Measurements from ENCODE around the gene FCHSD1. TPM values are rescaled to one million over a fixed set of nuclear protein-coding genes. Genes with fewer than 3 reads are reported as not detected.

The FCHSD1 gene
- 8.5 and 11.1 TPM in 2 replicates for total RNA-seq (2014; rRNA removed; shearing (Covaris generic))

DNA sequence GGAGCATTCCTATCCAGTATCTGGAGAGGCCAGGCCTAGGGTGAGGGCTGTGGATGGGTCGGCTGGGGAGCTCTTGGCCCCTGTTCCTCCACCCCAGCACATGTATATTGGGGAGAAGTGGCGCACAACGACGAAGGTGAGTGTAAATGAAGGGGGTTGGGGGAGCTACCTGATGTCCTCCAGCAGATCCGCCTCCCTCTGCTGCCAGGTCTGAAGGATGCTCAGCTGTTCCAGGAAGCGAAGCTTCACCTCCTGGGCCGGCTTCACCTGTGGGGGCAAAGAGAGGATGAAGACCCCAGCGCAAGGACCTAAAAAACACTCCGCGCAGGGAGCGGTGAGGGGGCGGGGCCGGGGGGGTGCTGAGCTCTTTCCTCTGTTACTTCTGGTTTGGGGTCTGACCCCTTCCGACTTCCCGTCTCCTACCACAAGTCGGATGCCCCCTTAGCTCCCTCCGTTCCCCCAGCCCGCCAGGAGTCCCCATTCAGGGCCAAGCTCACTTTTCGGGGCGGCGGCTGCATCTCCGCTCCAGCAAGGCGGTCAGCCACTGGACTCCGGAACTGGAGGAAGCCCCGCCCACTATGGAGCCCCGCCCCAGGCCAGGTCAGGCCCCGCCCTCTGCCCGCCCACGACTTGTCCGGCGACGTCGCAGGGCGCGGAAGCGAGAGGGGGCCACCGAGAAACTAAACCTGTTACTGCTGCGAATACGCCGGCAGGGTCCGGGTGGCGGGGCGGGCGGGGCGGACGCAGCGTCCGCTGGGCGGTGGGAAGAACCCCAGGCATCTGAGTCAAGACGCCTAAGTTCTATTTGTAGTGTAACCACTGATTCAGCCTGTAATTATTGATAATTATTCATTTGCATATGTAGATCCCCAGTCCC, at the start of gene FCHSD1:
Gene FCHSD1 (minus strand): TSS at position 568 of the 877 bp plus-strand sequence. CDS start 50 bp downstream, at position 518.
- DNase-seq (ENCODE audit: low read depth) = peak; percentile 74

DNA sequence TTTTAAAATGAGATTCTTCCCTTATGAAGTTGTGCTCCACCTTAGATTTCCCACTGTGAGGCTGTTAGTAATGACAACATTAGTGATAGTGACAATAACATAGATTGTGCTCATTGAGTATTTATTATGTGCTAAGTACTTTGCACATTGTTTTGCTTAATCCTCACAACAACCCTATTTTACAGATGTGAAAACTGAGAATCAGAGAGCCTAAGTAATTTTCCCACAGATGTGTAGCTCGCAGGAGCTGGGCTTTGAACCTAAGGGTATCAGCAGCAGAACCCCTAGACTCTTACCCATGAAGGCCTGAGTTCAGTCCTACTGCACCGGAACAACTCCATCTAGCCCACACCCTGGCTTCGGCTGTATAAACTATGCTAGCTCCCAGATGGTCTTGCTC, 46.4 kb upstream of the FCHSD1 start:
- DNase-seq (ENCODE audit: low read depth) = no peak

- DNase-seq (ENCODE audit: low read depth) = no peak
These were observed 45.2 kb upstream of the FCHSD1 start for GRCh38 chr5:141696431-141696830.

GRCh38 chr5:141695627-141696215, 44.5 kb upstream of the FCHSD1 start:
- DNase-seq (ENCODE audit: low read depth) = peak; percentile 83

DNA sequence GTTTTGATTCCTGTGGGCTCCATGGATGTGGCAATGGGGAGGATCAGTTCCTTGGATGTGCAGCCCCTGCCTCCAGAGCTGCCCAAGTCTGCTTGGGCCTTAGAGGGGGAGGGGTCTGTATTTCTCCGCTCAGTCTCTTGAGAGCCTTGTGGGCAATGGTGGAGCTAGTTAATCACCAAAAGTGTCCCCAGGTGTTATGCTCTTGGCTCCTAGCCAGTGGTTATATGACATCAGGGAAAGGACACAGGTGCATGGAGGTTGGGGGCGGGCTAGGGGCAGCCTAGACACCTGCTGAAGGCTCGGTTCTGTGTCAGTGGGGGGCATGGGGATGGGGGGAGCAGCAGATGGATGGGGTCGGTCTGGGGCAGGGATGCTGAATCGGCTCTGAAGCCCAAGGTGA, 43.3 kb upstream of the FCHSD1 start:
- no peak for DNase-seq (ENCODE audit: low read depth)

DNA sequence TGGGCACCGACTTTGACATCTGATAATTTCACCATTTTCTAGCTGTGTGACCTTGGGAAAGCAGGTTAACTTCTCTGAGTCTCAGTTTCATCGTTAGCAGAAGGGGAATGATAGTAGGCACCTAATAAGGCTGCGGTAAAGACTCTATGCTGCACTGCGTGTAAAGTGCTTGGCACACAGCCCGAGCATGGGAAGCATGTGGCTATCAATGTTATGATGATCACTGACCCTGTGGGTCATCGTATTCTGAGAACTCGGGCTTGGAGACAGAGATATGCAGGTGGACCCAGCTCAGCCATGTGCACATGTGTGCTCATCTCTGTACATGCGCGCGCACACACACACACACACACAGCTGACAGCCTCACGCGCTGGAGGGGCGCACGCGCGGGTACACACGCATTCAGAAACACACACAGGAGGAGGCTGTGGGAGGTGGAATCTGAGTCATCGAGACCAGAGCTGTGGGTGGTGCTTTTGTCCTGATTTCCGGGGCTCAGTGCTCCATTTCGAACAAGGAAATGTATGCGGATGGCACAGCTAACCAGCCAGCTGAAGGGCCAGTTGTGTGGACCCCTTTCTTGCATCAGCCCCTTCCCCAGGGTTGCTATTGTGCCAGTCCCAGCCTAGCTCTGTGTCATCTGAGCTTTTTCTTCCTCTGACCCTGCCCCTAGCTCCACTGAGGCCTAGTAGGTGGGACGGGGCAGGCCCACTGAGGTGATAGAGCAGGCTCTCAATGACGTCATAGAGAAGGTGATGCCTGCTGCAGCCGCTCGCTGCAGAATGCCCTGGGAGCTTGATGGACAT, 41.9 kb upstream of the FCHSD1 start:
- DNase-seq (ENCODE audit: low read depth) = peak; percentile 69

DNA sequence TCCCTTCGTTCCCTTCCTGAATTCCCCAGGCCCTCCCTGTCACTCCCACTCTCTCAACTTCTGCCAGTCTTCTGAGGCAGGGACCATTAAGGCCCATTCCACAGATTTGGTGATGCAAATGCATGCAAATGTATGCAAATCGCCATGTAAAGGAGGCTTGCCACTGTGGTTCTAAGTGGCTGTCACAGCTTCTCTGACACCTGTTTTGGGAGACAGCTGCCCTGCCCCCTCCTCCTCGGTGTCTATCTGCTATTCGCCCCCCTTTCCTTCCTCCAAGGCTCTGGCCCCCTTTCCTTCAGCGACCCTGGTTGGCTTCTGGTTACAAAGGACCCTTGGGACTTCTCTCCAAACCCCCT, 41.3 kb upstream of the FCHSD1 start:
- DNase-seq (ENCODE audit: low read depth) = no peak

DNA sequence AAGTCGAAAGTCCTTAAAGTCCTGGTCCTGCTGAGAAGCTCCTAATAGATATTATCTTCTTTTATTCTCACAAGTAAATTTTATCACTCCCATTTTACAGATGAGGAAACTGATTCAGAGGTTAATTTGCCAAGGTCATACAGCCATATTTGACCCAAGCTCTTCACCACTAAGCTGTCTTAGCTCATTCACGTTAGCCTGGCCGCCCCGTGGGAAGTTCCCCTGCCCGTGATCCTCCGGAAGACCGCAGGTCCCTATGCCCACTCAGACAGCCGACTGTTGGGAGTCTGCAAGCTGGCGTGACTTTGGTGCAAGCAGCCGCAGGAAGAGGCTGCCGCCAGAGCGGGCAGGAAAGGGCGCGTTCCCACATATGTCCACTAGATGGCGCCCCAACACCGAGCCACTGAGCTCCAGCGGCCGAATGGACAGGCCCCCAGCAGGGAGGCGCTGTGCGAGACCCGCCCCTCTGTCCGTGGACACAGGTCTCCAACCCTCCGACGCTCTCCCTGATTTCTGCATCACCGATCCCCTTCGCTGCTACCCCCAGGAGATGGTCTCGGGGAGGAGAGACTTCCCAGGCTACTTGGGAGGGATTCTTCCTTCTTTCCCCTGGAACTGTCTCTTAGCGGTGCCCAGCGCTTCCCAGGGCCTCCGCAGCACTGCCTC, 40.8 kb upstream of the FCHSD1 start:
- peak; percentile 68 for DNase-seq (ENCODE audit: low read depth)

DNA sequence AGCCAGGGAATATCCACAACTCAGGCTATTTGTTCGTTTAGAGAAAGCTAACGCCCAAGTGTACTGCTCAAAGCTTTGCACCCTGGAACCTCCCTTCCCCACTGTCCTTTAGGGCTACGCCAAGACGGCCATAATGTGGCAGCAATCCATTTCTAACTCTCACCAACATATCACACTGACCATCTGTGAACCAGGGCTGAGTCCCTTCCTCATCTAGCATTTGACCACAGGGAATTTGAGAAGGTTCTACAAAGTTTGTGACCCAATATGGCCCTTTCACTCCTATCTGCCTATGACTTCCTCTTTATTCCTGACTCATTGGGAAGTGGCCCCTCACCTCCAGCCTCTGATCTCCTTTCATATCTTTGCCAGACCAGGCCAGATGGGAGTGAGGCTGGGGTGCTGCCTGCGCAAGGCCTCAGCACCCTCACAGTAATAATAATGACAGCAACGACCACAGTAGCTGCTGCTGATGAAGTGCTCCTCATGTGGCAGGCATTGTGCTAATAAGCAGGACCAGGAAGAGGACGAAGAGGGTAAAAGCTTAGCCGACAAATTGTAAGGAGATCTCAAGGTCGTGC, 40.2 kb upstream of the FCHSD1 start:
- DNase-seq (ENCODE audit: low read depth) = no peak

GRCh38 chr5:141686648-141687416, 35.6 kb upstream of the FCHSD1 start:
- no peak for DNase-seq (ENCODE audit: low read depth)

DNA sequence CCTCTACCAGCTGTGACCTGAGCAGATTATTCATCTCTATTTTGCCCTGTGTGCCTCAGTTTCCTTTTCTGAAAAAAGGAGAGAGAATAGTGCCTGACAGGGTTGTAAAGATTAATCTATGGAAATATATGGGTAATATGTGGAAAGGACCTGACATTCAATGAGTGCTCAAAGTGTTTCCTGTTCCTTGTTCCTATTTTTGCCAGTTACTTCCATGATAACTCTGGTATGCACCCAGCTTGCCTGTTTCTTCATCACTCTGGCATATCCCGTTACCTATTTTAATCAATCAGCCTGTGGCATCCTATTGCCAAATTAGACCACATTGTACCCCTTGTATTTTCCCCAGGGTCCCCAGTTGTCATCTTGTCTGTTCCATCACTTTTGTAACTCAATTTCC, 34.4 kb upstream of the FCHSD1 start:
- DNase-seq (ENCODE audit: low read depth) = no peak

- DNase-seq (ENCODE audit: low read depth) = peak; percentile 24
These were observed 32.5 kb upstream of the FCHSD1 start for GRCh38 chr5:141683596-141684141.

DNA sequence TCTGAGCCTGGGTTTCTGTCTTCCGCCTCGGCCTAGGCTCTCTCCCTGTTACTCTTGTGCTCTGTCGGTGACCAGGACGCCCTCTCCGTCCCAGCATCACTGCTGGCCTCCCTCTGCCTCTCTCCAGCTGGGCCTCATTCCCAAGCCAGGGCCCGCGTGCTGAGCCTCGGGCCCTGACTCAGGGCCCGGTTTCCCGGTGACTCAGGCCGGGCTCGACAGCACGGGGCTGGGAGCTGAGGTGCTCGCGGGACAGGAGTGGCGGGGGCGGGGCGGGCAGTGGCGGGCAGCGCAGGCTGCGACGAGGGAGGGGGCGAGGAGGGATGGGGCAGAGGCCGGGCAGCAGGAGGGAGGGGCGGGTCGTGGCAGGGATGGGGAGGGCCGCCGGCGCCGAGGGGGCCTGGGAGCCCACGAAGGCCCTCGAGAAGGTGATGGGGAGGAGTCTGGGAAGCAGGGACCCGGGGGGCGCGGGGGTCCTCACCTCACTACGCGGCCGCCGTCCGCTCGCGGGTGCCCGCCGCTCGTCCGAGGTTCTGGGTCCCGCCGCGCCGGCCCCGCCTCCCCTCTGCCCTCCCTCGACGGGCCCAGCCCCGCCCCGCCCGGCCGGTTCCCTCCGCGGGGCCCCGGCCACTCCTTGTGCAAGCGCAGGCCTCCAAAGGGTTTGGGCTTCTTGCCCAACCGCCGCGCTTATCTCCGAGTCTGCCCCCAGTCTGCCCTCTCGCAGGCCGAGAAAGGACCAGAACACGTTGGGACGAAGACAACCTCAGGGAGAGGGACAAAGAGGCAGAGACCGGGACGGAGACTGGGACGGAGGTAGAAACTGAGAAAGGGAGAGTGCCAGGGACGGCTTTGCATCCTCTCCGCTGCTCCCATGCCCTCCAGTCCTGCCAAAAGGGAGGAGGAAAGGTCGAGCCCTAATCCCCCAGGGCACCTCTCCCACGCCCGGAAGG, 30.8 kb upstream of the FCHSD1 start, which contains the start of gene ARAP3:
Gene ARAP3 (minus strand): TSS at position 536 of the 947 bp plus-strand sequence. CDS start 1,744 bp downstream, outside the sequence.
- DNase-seq (ENCODE audit: low read depth) = peak; percentile 92

- DNase-seq (ENCODE audit: low read depth) = no peak
These were observed 30.1 kb upstream of the FCHSD1 start for GRCh38 chr5:141681295-141681694.

DNA sequence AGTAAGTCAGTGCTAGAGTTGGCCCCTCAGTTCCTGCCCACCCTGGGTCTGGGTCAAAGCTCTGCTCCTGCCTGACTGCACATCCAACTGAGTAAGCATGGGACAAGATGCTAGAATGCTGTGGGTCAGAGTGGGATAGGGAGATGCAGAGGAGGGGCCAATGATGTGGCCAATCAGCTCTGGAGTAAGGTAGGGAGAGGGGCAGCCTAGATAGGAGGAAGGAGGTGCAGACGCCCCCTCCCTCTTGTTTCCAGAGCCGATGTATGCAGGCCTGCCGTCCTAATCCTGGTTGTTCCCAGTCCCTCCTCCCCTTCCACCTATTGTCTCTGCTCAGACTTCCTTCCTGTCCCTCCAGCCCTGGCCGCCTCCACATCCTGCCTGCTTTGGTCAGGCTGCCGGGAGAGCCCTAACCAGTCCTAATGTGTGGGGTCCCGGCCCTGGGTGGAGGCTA, 29.6 kb upstream of the FCHSD1 start:
- DNase-seq (ENCODE audit: low read depth) = peak; percentile 61

DNA sequence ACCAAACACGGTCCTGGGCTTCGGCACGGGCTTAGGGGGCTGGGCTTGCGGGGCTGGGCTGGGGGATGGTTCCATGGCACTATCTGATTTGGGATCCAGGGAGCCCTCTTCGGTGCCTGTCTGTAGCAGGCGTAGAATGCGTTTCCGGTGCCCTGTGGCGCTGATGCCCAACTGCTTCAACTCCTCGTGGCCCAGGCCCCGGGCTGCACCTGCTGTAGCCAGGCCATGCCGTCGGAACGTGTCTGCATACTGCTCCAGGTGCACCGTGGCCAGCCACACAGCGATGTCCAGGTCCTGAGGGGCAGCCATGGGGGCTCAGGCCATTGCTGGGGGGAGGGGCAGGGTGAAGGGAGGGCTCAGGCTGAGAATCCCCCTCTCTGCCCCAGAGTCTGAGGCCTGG, 29.0 kb upstream of the FCHSD1 start:
- no peak for DNase-seq (ENCODE audit: low read depth)

- peak; percentile 13 for DNase-seq (ENCODE audit: low read depth)
These were observed 26.2 kb upstream of the FCHSD1 start for GRCh38 chr5:141677415-141677814.

DNA sequence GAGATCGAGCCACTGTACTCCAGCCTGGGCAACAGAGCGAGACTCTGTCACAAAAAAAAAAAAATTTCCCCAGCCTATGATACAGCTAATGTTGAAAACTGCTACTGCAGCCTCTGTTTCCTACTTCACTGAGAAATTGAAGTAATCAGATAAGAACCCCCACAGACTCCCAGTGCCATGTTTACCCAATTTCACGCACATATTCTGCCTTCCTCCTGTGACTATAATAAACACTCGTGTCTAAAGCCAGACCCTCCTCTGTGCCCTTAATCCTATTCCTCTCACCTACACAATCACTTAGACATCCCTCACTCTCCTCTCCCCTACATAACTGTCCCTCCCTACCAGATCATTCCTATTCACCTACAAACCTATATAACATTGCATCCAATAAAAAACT, 24.5 kb upstream of the FCHSD1 start:
- DNase-seq (ENCODE audit: low read depth) = no peak

- no peak for DNase-seq (ENCODE audit: low read depth)
These were observed 23.5 kb upstream of the FCHSD1 start for GRCh38 chr5:141674747-141675146.

All from RPMI7951 (cell line).